HG03135 (cell line): ENCODE measurements around the gene KCNA2.

ENCODE experiments used
- ATAC-seq: cut with Tn5 transposase; IDR thresholded peaks from one replicate; pipeline ENCODE4 v1.9.1; 2021; ENCODE audit warnings: mild to moderate bottlenecking, moderate library complexity; ENCODE audit not compliant: unreplicated experiment

KCNA2 gene

DNA sequence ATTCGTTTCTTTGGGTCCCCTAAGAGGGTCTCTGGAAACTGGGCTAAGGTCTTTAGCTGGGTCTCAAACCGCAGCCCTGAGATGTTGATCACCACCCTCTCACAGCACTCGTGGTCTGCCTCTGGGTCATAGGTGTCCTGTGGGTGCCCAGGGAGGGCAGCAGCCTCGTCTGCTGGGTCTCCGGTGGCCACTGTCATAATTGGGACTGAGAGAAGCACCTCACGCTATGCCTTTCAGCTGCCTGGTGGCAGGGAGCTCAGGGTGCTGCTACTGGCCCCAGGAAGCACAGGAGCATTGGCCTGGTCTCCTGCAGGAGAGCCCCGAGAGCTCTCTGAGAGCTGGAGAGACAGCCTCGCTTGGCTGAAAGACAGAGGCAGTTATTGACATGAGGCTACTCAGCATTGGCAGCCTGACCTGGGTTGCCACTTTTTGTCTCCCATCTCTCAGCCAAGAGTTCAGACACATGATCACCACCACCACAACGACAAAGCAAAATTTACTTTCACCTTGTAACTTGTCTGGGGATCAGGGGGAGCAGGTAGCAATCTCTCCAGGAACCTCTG lies 1.5 kb downstream of the KCNA2 start:
- no peak for ATAC-seq

DNA sequence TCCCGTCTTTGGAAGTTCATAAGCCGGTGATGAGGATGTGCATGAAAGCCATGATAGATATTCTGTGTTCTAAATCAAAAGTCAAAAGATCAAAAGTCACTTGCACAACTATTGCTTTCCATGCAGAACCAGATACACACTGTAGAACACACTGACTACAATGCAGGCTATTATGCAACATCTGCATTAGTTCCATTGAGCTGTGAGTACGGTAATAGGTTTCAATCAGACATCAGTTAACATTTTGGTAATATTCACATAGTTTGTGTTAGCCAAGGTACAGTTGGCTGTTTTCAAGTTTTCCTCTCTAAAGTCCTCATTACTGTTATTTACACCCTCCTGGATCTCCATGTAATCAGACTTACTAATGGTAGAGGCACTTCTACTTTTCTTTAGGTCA lies 3.1 kb downstream of the KCNA2 start:
- no peak for ATAC-seq

DNA sequence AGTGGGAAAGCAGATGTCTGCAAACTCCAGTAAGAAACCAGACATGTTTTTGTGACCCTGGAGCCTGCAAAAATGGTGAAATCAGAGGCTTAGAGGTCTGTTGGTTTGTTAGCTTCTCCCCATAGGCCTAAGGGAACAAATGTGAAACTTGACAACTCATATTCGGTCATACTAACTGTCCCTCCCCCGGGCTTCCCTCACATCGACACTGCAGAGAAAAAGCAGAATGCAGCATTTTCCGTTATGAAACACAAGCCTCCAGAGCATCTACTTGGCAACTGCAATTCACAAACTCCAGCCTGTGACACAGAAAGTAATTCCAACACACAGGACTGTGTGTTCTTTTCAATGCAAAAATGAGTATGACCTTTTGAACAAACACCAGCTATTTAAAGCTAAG lies 3.7 kb downstream of the KCNA2 start:
- ATAC-seq, result no peak

DNA sequence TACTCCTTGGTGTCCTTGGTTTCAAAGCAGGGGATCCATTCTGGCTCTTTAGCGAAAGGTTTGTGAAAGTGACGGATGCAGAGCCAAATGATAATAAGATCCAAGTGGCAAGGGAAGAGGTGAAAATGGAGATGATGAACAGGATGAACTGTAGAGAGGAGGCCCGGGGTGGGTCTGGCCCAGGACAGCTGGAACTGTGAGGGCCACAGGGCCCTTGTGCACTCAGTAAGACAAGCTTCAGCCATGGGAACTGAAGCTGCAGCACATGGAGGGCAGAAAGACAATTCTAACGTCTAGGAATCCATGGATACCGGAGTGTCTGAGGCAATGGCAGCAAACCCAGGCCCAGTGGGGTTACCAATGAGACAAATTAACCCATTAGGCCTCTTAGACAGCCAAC lies 4.8 kb downstream of the KCNA2 start:
- no peak for ATAC-seq

DNA sequence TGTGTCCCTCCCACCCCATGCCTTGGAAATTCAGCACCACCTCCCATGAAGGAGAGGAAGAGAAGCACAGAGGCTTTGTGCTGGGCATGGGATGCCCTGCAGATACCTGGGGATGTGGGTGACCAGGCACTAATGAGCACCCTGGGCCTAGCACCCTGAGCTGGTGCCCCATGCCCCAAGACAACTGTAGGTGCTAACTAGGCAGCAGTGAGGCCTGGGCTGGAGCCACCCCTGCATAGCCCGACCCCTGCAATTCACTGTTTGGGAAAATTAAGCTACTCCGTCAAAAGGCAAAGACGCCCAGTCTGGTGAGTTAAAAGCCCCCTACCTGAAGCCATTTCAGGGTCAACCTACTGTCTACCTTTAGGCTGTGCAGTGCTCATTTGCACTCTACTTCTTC lies 5.4 kb downstream of the KCNA2 start:
- ATAC-seq, result no peak

DNA sequence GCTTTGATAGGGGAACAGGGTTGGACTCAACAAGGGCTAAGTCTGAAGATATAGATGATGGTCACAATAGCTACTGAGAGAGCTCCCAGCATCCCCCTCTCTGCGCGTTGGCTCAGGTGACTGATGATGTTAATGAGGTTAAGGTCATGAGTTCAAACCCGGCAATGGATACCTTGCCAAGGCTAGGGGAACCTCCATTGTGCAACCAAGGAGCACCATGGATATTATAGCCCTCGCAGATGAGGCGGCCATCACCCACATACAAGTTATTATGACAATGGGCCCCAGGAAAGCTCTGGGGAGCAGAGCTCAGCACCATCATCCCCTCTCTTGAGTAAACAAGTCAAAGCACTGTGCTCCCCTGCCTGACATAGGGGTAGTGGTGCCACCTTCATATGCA lies 8.2 kb downstream of the KCNA2 start:
- ATAC-seq, result no peak

DNA sequence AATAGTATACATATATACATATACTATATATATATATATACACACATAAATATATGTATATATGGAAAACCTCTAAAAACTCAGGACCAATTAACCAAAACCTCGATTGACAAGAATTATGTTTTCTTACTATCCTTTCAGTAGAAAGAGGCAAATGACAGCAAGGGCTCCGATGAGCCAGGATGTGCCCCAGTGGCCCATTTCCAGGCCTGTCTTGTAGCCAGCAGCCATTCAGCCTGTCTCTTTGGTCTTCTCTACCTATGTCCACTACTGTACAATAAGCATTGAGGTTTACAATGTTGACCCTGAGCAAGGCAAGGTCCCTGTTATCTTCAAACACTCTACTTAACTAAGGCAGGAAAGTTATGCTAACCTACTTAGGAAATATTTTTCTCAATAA lies 9.8 kb downstream of the KCNA2 start:
- ATAC-seq, result no peak

DNA sequence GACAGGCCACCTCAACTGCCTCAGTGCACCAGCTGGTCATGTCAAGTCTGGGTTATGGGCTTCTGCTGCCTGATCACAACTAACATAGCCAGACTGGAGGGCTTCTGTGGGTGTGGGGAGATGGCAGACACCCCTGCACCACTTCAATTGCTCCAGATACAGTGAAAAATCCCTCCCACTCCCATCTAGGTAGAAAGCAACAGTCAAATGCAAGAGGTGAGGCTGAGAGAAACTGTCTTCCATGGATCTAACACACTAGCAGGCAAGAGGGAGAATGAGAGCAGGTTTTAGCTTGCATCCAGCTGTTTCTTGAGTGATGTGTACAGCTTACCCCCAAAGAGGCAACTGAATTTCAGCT lies 10.8 kb downstream of the KCNA2 start:
- no peak for ATAC-seq

DNA sequence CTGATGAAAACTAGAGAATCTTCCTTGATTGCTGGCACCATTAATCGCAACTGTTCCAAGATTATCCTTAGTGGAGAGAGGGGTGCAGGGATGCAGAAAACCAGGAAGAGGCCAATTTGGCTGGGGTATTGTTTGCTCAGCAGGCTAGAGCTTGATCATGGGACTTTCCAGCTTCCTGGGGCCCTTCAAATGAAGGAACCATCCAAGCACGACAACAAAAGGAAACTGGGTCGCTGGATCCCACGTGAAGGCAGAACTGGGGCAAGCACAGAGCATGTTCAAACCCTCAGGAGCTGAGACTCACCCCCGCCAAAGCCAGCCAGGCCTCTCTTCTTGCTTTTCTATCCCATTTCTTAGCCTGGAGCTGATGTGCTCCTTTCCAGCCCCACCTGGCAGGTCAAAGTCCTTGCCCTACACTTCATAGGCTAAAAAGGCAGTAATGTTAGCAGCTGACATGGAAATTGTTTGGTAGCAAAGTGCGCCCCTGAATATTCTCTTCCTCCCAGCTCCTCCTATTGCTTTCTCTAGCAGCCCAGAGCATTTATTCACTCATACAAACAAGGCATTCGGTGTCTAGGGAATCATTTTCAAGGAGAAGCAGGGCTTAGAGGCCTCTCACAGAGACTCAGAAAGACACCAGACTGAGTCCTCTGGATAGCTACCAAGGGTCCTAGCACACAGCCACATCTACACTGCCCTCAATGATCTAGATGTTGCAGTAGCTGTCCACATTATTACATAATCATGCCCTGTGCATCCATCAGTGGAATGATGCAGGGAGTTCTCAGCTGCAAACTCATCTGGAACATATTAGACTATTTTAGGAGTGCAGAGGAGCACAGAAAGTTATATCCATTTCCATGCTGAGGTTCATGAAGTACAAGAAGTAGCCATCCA lies 11.5 kb downstream of the KCNA2 start:
- no peak for ATAC-seq

DNA sequence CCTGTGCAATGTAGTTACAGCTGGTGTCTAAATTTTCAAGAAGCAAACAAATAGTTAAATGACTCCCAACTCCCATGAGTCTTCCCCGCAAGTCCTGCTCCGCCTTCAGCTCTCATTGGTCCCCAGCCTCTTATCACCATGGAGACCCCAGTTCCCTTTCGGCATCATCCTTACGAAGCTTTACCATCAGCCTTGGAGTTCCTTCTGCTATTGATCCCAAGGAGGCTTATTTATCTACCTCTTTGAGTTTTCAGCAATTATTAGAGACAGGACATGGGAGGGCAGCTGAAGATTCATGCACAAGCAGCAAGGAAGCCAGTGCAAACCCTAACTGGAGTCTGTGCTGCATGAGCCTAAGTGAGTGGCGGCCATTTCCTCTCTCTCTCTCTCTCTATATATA lies 12.3 kb downstream of the KCNA2 start:
- ATAC-seq, result no peak

DNA sequence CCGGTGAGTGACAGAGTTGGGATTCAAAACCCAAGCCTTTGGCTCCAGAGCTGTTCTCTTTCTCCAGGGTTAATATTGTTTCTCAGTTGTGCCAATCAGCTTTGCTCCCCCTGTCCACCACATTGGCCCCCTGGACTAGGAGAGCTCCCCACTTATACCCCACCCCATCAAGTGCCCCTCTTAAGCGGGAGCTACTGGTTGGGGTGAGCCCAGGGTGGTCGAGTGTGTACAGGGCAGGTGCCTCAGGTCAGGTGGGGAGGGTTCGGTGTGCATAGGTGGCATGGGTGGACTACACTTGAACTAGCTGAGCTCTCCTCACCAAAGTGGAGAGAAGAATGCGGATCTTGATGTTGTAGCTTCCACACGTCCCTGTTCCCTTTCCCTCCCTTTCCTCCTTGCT lies 14.2 kb downstream of the KCNA2 start:
- ATAC-seq, result no peak

DNA sequence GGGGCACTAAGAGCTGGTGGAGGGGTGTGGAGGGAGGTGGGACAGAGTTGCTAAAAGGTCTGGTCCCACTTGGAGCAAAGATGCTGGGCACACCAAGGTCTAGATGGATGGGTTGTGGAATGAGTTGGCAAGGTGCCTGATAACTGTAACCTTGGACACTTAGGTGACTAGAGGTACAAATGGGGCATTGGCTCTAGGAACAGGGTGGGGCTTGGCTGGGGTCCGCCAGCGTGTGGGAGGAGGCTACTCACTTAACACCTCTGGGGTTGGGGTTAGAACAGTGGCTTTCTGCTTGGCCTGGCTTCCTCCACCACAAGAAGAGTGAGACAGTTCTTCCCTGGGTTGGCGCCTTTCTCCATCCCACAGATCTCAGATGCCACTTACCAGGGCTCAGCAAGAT lies 17.2 kb downstream of the KCNA2 start:
- ATAC-seq, result no peak

DNA sequence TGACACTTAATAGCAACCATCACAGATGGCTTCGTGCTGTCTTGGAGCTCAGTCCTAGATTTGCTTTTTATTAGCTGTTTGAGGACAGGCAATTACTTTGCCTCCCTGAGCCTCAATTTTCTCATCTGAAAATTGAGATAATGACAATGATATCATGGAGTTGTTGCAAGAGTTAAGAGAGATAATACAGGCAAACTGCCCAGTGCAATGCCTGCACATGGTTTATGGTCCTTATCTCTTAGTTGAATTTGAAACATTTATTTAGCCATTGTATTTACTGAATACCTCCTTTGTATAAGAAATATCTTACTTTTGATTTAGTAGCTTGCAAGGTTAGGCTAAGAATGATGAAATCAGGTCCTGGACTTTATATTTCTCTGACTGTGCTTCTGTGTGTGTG lies 17.7 kb downstream of the KCNA2 start:
- ATAC-seq, result no peak

DNA sequence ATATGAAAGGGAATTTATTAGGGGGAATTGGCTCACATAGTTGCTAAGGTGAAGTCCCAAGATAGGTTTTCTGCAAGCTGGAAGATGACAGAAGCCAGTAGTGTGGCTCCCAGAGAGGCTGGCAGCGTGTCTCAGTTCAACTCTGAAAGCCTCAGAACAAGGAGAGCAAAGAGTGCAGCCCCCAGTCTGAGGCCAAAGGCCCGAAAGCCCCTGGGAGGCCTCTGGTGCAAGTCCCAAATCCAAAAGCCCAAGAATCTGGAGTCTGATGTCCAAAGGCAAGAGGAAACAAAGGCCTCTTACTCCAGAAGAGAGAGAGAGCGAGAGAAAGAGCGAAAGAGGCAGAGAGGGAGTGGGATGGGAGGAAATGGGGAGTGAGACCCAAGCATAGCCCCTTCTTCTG lies 18.3 kb downstream of the KCNA2 start:
- no peak for ATAC-seq

DNA sequence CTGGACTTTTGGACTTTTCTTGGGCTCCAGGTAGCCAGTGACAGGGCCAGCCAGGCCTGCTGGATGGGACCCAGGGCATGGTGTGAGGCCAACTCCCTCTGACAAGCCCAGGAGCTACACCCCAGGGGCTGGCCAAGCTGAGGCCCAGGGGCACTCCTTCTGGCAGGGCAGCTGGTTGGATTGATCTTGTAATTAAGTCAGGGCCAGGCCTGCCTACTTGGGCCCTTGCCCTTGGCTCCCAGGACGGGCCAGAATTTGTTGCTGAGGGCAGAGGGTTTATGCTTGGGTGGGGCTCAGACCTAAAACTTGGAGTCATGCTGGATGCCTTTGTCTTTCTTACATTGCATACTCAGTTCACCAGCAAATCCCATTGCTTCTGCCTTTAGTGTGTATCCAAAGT lies 20.7 kb downstream of the KCNA2 start:
- no peak for ATAC-seq

DNA sequence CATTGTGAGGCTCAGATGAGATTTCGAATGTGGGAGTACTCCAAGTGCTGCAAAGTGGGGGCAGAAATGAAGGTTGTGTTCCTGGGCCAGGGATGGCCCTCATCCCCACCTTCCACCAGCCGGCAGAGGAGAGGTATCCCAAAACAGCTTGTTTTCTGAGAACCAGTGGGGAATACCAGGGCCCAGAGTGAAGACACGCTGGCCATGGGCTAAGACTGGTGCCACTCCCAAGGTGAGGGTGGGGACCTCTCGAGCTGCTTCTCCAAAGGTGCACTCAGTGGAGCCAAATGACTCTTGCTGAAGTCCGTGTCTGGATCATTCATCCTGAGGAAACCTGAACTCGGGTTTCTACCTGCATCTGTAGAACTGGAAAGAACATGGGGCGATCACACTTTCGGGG lies 22.1 kb downstream of the KCNA2 start:
- ATAC-seq, result no peak

DNA sequence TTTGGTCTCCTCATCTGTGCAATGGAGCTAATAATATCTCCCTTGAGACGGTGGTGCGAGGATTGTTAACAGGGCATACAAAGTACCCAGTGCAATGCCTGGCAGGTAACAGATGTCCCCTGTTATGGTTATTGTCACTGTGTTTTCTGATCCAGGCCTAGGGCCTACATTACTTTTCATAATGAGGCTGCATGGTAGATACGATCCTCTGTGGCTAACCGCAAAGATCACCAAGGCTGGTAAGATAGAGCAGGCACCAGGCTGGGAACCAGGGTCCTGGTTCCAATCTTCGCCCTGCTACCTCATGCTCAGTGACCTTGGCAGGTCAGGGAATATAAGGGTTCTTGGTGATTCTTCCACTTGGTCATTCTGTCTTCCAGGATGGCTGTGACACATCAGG lies 22.7 kb downstream of the KCNA2 start:
- no peak for ATAC-seq

DNA sequence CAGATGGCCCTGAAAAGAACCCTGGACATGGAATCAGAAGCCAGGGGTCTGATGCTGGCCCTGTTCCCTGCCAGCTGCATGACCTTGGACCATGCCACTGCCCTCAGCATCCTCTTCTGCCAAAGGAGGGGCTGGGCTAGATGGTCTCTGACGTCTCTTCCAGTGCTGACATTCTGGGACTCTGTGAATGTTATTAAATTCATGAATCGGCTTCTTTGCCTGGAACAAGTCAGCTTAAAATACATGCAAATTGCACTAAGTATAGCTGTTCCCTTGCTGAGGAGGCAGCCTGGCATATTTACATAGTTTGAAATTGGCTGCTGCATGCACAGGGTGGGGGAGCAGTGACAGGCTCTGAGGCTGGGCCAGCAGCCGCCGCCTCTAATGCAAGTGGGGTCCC lies 23.8 kb downstream of the KCNA2 start:
- no peak for ATAC-seq

DNA sequence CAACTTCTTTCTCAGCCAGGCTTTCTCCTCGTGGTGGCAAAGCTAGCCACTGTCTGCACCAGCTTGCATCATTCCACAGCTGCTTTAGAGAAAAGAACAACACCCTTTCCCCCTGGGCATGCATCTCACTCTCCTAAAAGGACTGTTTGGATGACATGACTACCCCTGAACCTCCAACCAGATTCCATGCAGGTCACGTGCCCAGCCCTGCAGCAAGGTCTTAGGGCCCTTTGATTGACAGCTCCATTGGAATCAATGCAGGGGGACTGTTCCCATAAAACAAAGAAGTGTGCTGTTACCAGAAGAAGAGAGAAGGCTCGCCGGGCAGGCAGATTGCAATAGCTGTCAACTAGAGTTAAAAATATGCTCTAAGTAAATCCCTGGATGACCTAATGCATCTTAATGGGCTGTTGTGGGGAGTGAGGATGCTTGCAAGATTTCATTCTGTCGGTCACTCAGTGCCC lies 24.4 kb downstream of the KCNA2 start:
- no peak for ATAC-seq

DNA sequence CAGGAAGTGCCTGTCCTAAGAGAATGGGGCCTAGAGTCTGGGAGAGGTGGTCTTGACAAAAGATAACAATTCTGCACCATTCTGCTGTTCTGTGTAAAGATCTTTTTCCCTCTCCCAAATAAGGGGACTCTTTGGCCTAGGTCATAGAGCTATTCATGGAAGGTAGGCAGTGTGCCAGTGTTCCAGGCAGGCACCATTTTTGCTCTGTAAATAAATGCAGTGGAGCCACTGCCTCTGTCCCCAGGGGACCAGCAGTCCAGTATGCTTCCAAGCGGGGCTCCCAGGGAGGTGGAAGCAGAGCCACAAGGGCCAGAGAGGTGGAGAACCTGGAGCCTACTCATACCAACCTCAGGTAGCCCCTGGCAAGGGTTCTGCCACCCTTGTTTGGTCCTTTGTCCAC lies 25.9 kb downstream of the KCNA2 start:
- ATAC-seq, result no peak

DNA sequence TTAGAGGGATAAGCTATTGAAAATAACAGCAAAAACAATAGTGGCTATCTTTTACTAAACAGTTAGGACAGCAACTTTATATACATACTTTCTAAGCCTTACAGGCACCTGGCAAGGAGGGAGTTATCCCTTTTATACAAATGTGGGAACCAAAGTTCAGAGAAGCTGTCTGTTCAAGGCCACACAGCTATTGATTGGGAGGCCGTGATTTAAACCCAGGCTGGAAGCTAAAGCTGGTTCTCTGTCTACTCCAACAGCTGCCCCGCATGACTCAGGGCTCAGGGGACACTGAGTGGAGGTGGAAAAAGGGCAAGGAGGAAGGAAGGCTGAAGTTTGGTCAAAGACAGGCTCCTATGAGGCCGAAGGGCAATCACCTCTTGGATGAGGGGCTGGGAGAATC lies 26.7 kb downstream of the KCNA2 start:
- ATAC-seq, result no peak

DNA sequence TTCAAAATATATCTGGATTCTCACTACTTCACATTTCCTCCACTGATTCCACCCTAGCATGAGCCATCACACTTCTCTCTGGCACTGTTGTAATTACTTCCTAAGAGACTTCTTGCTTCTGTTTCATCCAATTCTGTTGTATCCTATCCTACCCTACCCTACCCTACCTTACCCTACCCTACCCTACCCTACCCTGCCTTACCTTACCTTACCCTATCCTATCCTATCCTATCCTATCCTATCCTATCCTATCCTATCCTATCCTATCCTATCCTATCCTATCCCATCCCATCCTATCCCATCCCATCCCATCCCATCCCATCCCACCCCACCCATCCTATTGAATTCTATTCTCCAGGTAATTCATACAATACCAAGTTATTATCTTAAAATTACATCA lies 29.7 kb downstream of the KCNA2 start:
- ATAC-seq, result no peak

DNA sequence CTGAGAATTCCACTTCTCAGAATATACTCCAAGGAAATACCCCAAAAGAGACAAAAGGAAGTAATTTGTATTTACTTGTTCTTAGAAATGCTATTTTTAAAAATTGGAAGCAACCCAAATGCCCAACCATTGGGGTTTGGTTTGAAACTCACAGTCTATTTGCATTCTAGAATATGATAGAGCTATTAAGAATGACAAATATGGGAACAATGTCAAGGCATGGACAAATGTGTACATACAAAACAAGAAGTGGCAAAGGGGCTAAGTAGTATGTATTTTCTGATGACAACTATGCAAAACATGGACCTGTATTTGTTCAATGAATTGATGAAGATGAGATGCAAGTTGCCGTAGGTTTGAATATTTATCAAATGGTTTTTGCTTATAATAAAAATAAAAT lies 32.8 kb downstream of the KCNA2 start:
- ATAC-seq, result no peak
